ENCODE results near the gene ZNF469.

Gene ZNF469

GRCh38 chr16:88376835-88377726, 5.7 kb upstream of the ZNF469 start:
- DNase-seq (ENCODE audit: low read depth in 2 of 2), result no peak

- no peak for DNase-seq (ENCODE audit: low read depth in 2 of 2)
Observed at GRCh38 chr16:88377961-88378360, 4.8 kb upstream of the ZNF469 start.

- DNase-seq (ENCODE audit: low read depth in 2 of 2), result no peak
Observed at GRCh38 chr16:88378401-88378800, 4.4 kb upstream of the ZNF469 start.

GRCh38 chr16:88378836-88379693, 3.7 kb upstream of the ZNF469 start:
- DNase-seq (ENCODE audit: low read depth in 2 of 2), result no peak

- no peak for DNase-seq (ENCODE audit: low read depth in 2 of 2)
Observed at GRCh38 chr16:88379694-88380040, 3.1 kb upstream of the ZNF469 start.

- DNase-seq (ENCODE audit: low read depth in 2 of 2), result no peak
Observed at GRCh38 chr16:88380099-88380498, 2.7 kb upstream of the ZNF469 start.

GRCh38 chr16:88380619-88381018, 2.1 kb upstream of the ZNF469 start:
- DNase-seq (ENCODE audit: low read depth in 2 of 2), result no peak

- DNase-seq (ENCODE audit: low read depth in 2 of 2), result no peak
Observed at GRCh38 chr16:88381820-88382451, 823 bp upstream of the ZNF469 start.

GRCh38 chr16:88383401-88384221, 852 bp downstream of the ZNF469 start:
- DNase-seq (ENCODE audit: low read depth in 2 of 2), result no peak

GRCh38 chr16:88384222-88385111, 1.7 kb downstream of the ZNF469 start:
- DNase-seq (ENCODE audit: low read depth in 2 of 2), result no peak

- DNase-seq (ENCODE audit: low read depth in 2 of 2), result no peak
Observed at GRCh38 chr16:88385112-88385594, 2.4 kb downstream of the ZNF469 start.

GRCh38 chr16:88385831-88386815, 3.4 kb downstream of the ZNF469 start:
- no peak for DNase-seq (ENCODE audit: low read depth in 2 of 2)

GRCh38 chr16:88387180-88387765, 4.5 kb downstream of the ZNF469 start:
- DNase-seq (ENCODE audit: low read depth in 2 of 2), result no peak

- DNase-seq (ENCODE audit: low read depth in 2 of 2), result no peak
Observed at GRCh38 chr16:88387941-88388627, 5.3 kb downstream of the ZNF469 start.

- DNase-seq (ENCODE audit: low read depth in 2 of 2), result no peak
Observed at GRCh38 chr16:88389191-88389590, 6.4 kb downstream of the ZNF469 start.

GRCh38 chr16:88389621-88390160, 6.9 kb downstream of the ZNF469 start:
- no peak for DNase-seq (ENCODE audit: low read depth in 2 of 2)

- no peak for DNase-seq (ENCODE audit: low read depth in 2 of 2)
Observed at GRCh38 chr16:88390265-88390664, 7.5 kb downstream of the ZNF469 start.

- DNase-seq (ENCODE audit: low read depth in 2 of 2), result no peak
Observed at GRCh38 chr16:88390735-88391134, 8.0 kb downstream of the ZNF469 start.

Measured in activated CD8-positive, alpha-beta memory T cell treated with anti-CD3 and anti-CD28 coated beads for 4 hours (primary cell).